HepG2 (cell line): ENCODE results near the gene SPATS2. TPM values are rescaled to one million over a fixed set of nuclear protein-coding genes. Genes with fewer than 3 reads are reported as not detected.
"Not testable (repeated sequence)": the region's sequence is repeated elsewhere in the genome, so short reads cannot be mapped to it uniquely, and the experiment has no call there.

Experiments
- ATAC-seq: fragments of 200-7000 bp; cut with Tn5 transposase; 3 replicates; pipeline ENCODE4 v1.9.1; 2020; ENCODE audit warnings: mild to moderate bottlenecking, moderate library complexity
- BruUV-seq: library from RNA; stranded (reverse); fragments of 400-500 nt; replicated peaks from 2 replicates; lab custom pipeline; 2021; lab: Mats Ljungman, UMichigan
- CTCF ChIA-PET: fragments of 300-600 bp; formaldehyde crosslinking; extraction: SDS; loops from one replicate; lab custom pipeline; 2021; ENCODE audit warnings: low total read pairs, inconsistent platforms, low intra/inter-chr PET ratio; lab: Yijun Ruan, JAX
- POLR2A ChIA-PET: fragments of 350-600 bp; sonication (Branson Sonifier 250); formaldehyde crosslinking; loops from one replicate; lab custom pipeline; 2020; ENCODE audit warnings: antibody characterized with exemption, inconsistent platforms; lab: Yijun Ruan, JAX
- DNase-seq: peaks from one replicate; pipeline ENCODE4 v3.0.0-alpha.2; 2015; ENCODE audit warnings: low spot score
- FAIRE-seq: peaks from 3 replicates; lab custom pipeline; 2011; peaks lifted over from hg19 to GRCh38; lab: Jason Lieb, UNC
- H2AFZ ChIP-seq: one replicate; pipeline ENCODE4 v1.6.1; 2011; ENCODE audit warnings: low read length, inconsistent platforms
- H3K27ac ChIP-seq: fragments of 300-600 bp; 3 replicates; pipeline ENCODE4 v1.8.0; 2011; ENCODE audit warnings: mixed run types, mild to moderate bottlenecking, mixed read lengths, low read length, inconsistent platforms; ENCODE audit not compliant: insufficient read depth; ENCODE audit errors: extremely low read length
- H3K27me3 ChIP-seq, 2 experiments: fragments of 200-600 bp in 1 of 2; 2 replicates in 1 of 2; 3 replicates in 1 of 2; pipeline versions ENCODE4 v1.6.0 to v1.8.0; 2011; ENCODE audit warnings: low read length in 2 of 2, mild to moderate bottlenecking in 2 of 2, moderate library complexity in 2 of 2, inconsistent platforms in 1 of 2; ENCODE audit not compliant: insufficient read depth in 2 of 2, control insufficient read depth in 1 of 2
- H3K36me3 ChIP-seq, 2 experiments: fragments of 200-600 bp in 1 of 2; replicated peaks in 1 of 2; 2 replicates in 1 of 2; 3 replicates in 1 of 2; pipeline versions ENCODE4 v1.5.1 to v1.8.0; 2011; ENCODE audit warnings: low read length in 2 of 2, inconsistent platforms in 1 of 2; ENCODE audit not compliant: insufficient read depth in 2 of 2, control insufficient read depth in 1 of 2
- H3K4me1 ChIP-seq: 2 replicates; pipeline ENCODE4 v1.5.1; 2012; ENCODE audit warnings: low read length, inconsistent platforms; ENCODE audit not compliant: insufficient read depth
- H3K4me2 ChIP-seq: 2 replicates; pipeline ENCODE4 v1.6.0; 2011; ENCODE audit warnings: low read depth, low read length, inconsistent platforms
- H3K4me3 ChIP-seq, 3 experiments: fragments of 200-600 bp in 1 of 3; sonication (generic), shearing (Covaris generic) in 1 of 3; replicated peaks in 1 of 3; 2 replicates each; pipeline ENCODE4 v1.5.1; 2011 to 2016; ENCODE audit warnings: low read length in 3 of 3, inconsistent platforms in 2 of 3, low read depth in 2 of 3, mild to moderate bottlenecking in 2 of 3, control low read depth in 1 of 3, mixed read lengths in 1 of 3; ENCODE audit not compliant: insufficient read depth in 1 of 3
- H3K79me2 ChIP-seq: one replicate; pipeline ENCODE4 v1.6.1; 2011; ENCODE audit warnings: low read length, inconsistent platforms; ENCODE audit not compliant: insufficient read depth
- H3K9ac ChIP-seq: 2 replicates; pipeline ENCODE4 v1.6.0; 2011; ENCODE audit warnings: mild to moderate bottlenecking, low read depth, low read length, inconsistent platforms; ENCODE audit not compliant: insufficient read depth
- H3K9me3 ChIP-seq: 2 replicates; pipeline ENCODE4 v1.5.1; 2012; ENCODE audit warnings: mild to moderate bottlenecking, low read length
- H4K20me1 ChIP-seq: 2 replicates; pipeline ENCODE4 v1.6.0; 2011; ENCODE audit warnings: inconsistent platforms, mild to moderate bottlenecking, low read length, moderate library complexity; ENCODE audit not compliant: insufficient read depth
- BORCS8-MEF2B ChIP-seq: sonication (generic); formaldehyde crosslinking; IDR thresholded peaks from 2 replicates; pipeline ENCODE4 v1.8.0; 2022; ENCODE audit warnings: mild to moderate bottlenecking, missing genetic modification reagents
- BRF2 ChIP-seq: sonication (generic); formaldehyde crosslinking; IDR thresholded peaks from 2 replicates; pipeline ENCODE4 v1.8.1; 2022; ENCODE audit warnings: mild to moderate bottlenecking, missing genetic modification reagents
- GLI4 ChIP-seq: sonication (generic); formaldehyde crosslinking; IDR thresholded peaks from 2 replicates; pipeline ENCODE4 v1.5.1; 2020; ENCODE audit warnings: missing genetic modification reagents, mild to moderate bottlenecking, moderate library complexity, borderline replicate concordance
- NFAT5 ChIP-seq: sonication (generic); formaldehyde crosslinking; IDR thresholded peaks from 2 replicates; pipeline ENCODE4 v1.4.0; 2020; ENCODE audit warnings: missing genetic modification reagents
- NR3C1 ChIP-seq: sonication (generic); formaldehyde crosslinking; IDR thresholded peaks from 2 replicates; pipeline ENCODE4 v1.4.0; 2020; ENCODE audit warnings: missing genetic modification reagents
- RFXANK ChIP-seq: IDR thresholded peaks from 2 replicates; pipeline ENCODE4 v1.6.1; 2016
- SIN3B ChIP-seq: fragments of 150-350 bp; IDR thresholded peaks from 2 replicates; pipeline ENCODE4 v1.6.1; 2014; ENCODE audit warnings: low read length
- SRSF1 ChIP-seq: fragments of 200-400 bp; formaldehyde crosslinking; optimal IDR thresholded peaks from 2 replicates; pipeline ENCODE3; 2017; ENCODE audit warnings: mild to moderate bottlenecking, low read depth, low read length, moderate library complexity
- ZNF274 ChIP-seq: sonication (generic); formaldehyde crosslinking; IDR thresholded peaks from 2 replicates; pipeline ENCODE4 v1.5.1; 2020; ENCODE audit warnings: mild to moderate bottlenecking, missing genetic modification reagents
- WGBS: methylation state at CpG from one replicate; pipeline ENCODE4 v1.1.6; 2017; ENCODE audit warnings: low lambda C conversion rate; 5-methylcytosine and 5-hydroxymethylcytosine counted together
- in situ Hi-C: cut with HindIII; loops from 2 replicates; pipeline ENCODE4 v1.10.0; 2017; ENCODE audit warnings: low pct_unique_long_range_greater_than_20kb; ENCODE audit not compliant: extremely low pct_ligation_motif_present
- intact Hi-C: fragments of 100-400 bp; cut with micrococcal nuclease; formaldehyde crosslinking; loops from one replicate; pipeline ENCODE4 v1.10.0; 2022; ENCODE audit not compliant: unreplicated experiment
- polyA plus RNA-seq, 8 experiments: library from polyadenylated mRNA; depleted of rRNA in 3 of 8; stranded (reverse) in 7 of 8; unstranded in 1 of 8; fragments of >200 nt; fragmentation: Illumina TruSeq in 4 of 8; extraction: Trizol in 4 of 8; gene quantifications; 2 replicates each; pipeline versions ENCODE4 v1.2.1 to v1.2.3, GENCODE V29; 2011 to 2016; ENCODE audit warnings: low read depth in 4 of 8, missing spikeins in 1 of 8, mixed read lengths in 1 of 8; ENCODE audit not compliant: insufficient read depth in 1 of 8
- total RNA-seq, 5 experiments: library from RNA; depleted of rRNA; stranded (reverse); fragments of >200 nt; fragmentation: Illumina TruSeq; extraction: Trizol; gene quantifications; 2 replicates each; pipeline ENCODE4 v1.2.3, GENCODE V29; 2016; ENCODE audit warnings: low read depth in 1 of 5

SPATS2 gene
- total and polyA plus RNA-seq, 2 of the 13 experiments (the other 11 are each of a cell fraction or from before 2014, with no cell fraction given), result 19.3 to 28.1 TPM

- 94% methylated on average over 2 of the region's 2 CpGs for WGBS
- POLR2A ChIA-PET, result no interaction called here
- no peaks in the 10 kb centered on the region for H3K4me1 ChIP-seq
- H3K9ac ChIP-seq, result no peak overlapping the region
- in situ Hi-C loops (no loop called here), intact Hi-C loops (no loop called here)
- ATAC-seq (no peak), FAIRE-seq (no peak), DNase-seq (no peak)
- no peak overlapping the region for H3K4me3 ChIP-seq
- no peak overlapping the region for H3K4me2 ChIP-seq
- no peaks in the 10 kb centered on the region for H3K36me3 ChIP-seq
- no peak overlapping the region for H3K27ac ChIP-seq
- no peak overlapping the region for H2AFZ ChIP-seq
- no peaks in the 10 kb centered on the region for H4K20me1 ChIP-seq
- H3K9me3 ChIP-seq, result no peaks in the 10 kb centered on the region
- no TSS peak for BruUV-seq
- no peaks in the 10 kb centered on the region for H3K27me3 ChIP-seq
- peaks cover 9% of the 10 kb centered on the region for H3K79me2 ChIP-seq
- TF ChIP-seq SRSF1, result no peak
- TF ChIP-seq BRF2 (CRISPR knock-in tag), result no peak
- TF ChIP-seq ZNF274, result no peak
- TF ChIP-seq SIN3B, result no peak
- no peak for TF ChIP-seq BORCS8-MEF2B (CRISPR knock-in tag)
- TF ChIP-seq GLI4 (CRISPR knock-in tag), result no peak
- TF ChIP-seq RFXANK (CRISPR knock-in tag), result no peak
- TF ChIP-seq NFAT5 (CRISPR knock-in tag), result no peak
- no peak for TF ChIP-seq NR3C1 (CRISPR knock-in tag)
- TF ChIP-seq, all 625 proteins: peak for 0
- CTCF ChIA-PET, result no interaction called here
Observed at GRCh38 chr12:49432616-49433015, 65.4 kb downstream of the SPATS2 start.

GRCh38 chr12:49436799-49437198, 69.5 kb downstream of the SPATS2 start:
- CTCF ChIA-PET, H3K9ac ChIP-seq, H3K9me3 ChIP-seq, H2AFZ ChIP-seq, FAIRE-seq, H4K20me1 ChIP-seq, DNase-seq, H3K27ac ChIP-seq, H3K4me3 ChIP-seq, H3K4me2 ChIP-seq, H3K27me3 ChIP-seq, ATAC-seq, intact Hi-C loops, POLR2A ChIA-PET, H3K36me3 ChIP-seq, BruUV-seq, in situ Hi-C loops: not testable (repeated sequence)
- H3K79me2 ChIP-seq, result peaks cover 10% of the 10 kb centered on the region
- H3K4me1 ChIP-seq, result peaks cover 26% of the 10 kb centered on the region
- WGBS, result no CpG with 5 or more reads among the region's 31 CpGs
